Measurements from ENCODE around the gene SDK1. TPM values are rescaled to one million over a fixed set of nuclear protein-coding genes. Genes with fewer than 3 reads are reported as not detected.
"Not testable (repeated sequence)": the region's sequence is repeated elsewhere in the genome, so short reads cannot be mapped to it uniquely, and the experiment has no call there.

Gene SDK1
- total and polyA plus RNA-seq, 4 donors, result 1.9 to 46.3 (median 12.4) TPM

- H3K27ac ChIP-seq (ENCODE audit: low read depth in 1 of 2, low read length in 2 of 2); H3K9me3 ChIP-seq (ENCODE audit: control insufficient read depth, low read length); DNase-seq; H3K4me3 ChIP-seq (ENCODE audit: low read length in 2 of 2); intact Hi-C loops (cut with DNase I); ATAC-seq (ENCODE audit: low FRiP score); H3K36me3 ChIP-seq (ENCODE audit: control insufficient read depth in 1 of 2, insufficient read depth in 2 of 2, low read length in 1 of 2); H3K4me1 ChIP-seq (ENCODE audit: control insufficient read depth in 1 of 2, insufficient read depth in 2 of 2, low read length in 2 of 2); H3K27me3 ChIP-seq (ENCODE audit: control insufficient read depth in 1 of 2, insufficient read depth in 2 of 2, low read length in 1 of 2): not testable (repeated sequence)
Measured at GRCh38 chr7:3582145-3582544, 281.1 kb downstream of the SDK1 start.

- WGBS, 2 donors, result 88 to 89% methylated on average over 4 of the region's 4 CpGs
Measured at GRCh38 chr7:3585826-3586225, 284.8 kb downstream of the SDK1 start.

GRCh38 chr7:3588341-3588740, 287.3 kb downstream of the SDK1 start:
- Histone ChIP-seq H3K27me3 (ENCODE audit: control insufficient read depth in 1 of 2, insufficient read depth in 2 of 2, low read length in 1 of 2) (no peaks in the 10 kb centered on the region), H3K36me3 (ENCODE audit: control insufficient read depth in 1 of 2, insufficient read depth in 2 of 2, low read length in 1 of 2) (no peaks in the 10 kb centered on the region), H3K4me1 (ENCODE audit: control insufficient read depth in 1 of 2, insufficient read depth in 2 of 2, low read length in 2 of 2) (no peaks in the 10 kb centered on the region), H3K4me3 (ENCODE audit: low read length in 2 of 2) (no peak overlapping the region), H3K9me3 (ENCODE audit: control insufficient read depth, low read length) (no peaks in the 10 kb centered on the region), H3K27ac (ENCODE audit: low read depth in 1 of 2, low read length in 2 of 2) (no peak overlapping the region)
- ATAC-seq (ENCODE audit: low FRiP score) (no peak), DNase-seq (no peak)
- 46 to 62% methylated on average over 3 of the region's 3 CpGs for WGBS, 2 donors
- intact Hi-C loops (cut with DNase I), result no loop called here

More at GRCh38 chr7:3585826-3586225, 284.8 kb downstream of the SDK1 start:
- ATAC-seq (ENCODE audit: low FRiP score) (no peak), DNase-seq (no peak)
- Histone ChIP-seq H3K36me3 (ENCODE audit: control insufficient read depth in 1 of 2, insufficient read depth in 2 of 2, low read length in 1 of 2) (no peaks in the 10 kb centered on the region), H3K9me3 (ENCODE audit: control insufficient read depth, low read length) (no peaks in the 10 kb centered on the region), H3K27ac (ENCODE audit: low read depth in 1 of 2, low read length in 2 of 2) (no peak overlapping the region), H3K27me3 (ENCODE audit: control insufficient read depth in 1 of 2, insufficient read depth in 2 of 2, low read length in 1 of 2) (no peaks in the 10 kb centered on the region), H3K4me1 (ENCODE audit: control insufficient read depth in 1 of 2, insufficient read depth in 2 of 2, low read length in 2 of 2) (no peaks in the 10 kb centered on the region), H3K4me3 (ENCODE audit: low read length in 2 of 2) (no peak overlapping the region)
- intact Hi-C loops (cut with DNase I), result no loop called here

- Histone ChIP-seq H3K4me1 (ENCODE audit: control insufficient read depth in 1 of 2, insufficient read depth in 2 of 2, low read length in 2 of 2) (no peaks in the 10 kb centered on the region), H3K9me3 (ENCODE audit: control insufficient read depth, low read length) (no peaks in the 10 kb centered on the region), H3K4me3 (ENCODE audit: low read length in 2 of 2) (no peak overlapping the region), H3K36me3 (ENCODE audit: control insufficient read depth in 1 of 2, insufficient read depth in 2 of 2, low read length in 1 of 2) (no peaks in the 10 kb centered on the region), H3K27me3 (ENCODE audit: control insufficient read depth in 1 of 2, insufficient read depth in 2 of 2, low read length in 1 of 2) (no peaks in the 10 kb centered on the region), H3K27ac (ENCODE audit: low read depth in 1 of 2, low read length in 2 of 2) (no peak overlapping the region)
- ATAC-seq (ENCODE audit: low FRiP score) (no peak), DNase-seq (no peak)
- WGBS, 2 donors, result 77 to 82% methylated on average over 2 of the region's 2 CpGs
- intact Hi-C loops (cut with DNase I), result no loop called here
Measured at GRCh38 chr7:3589752-3590151, 288.7 kb downstream of the SDK1 start.

GRCh38 chr7:3591219-3591618, 290.2 kb downstream of the SDK1 start:
- WGBS, 2 donors, result 76 to 77% methylated on average over 4 of the region's 4 CpGs
- no peak for ATAC-seq (ENCODE audit: low FRiP score)
- Histone ChIP-seq H3K4me1 (ENCODE audit: control insufficient read depth in 1 of 2, insufficient read depth in 2 of 2, low read length in 2 of 2) (no peaks in the 10 kb centered on the region), H3K27me3 (ENCODE audit: control insufficient read depth in 1 of 2, insufficient read depth in 2 of 2, low read length in 1 of 2) (no peaks in the 10 kb centered on the region), H3K36me3 (ENCODE audit: control insufficient read depth in 1 of 2, insufficient read depth in 2 of 2, low read length in 1 of 2) (no peaks in the 10 kb centered on the region), H3K4me3 (ENCODE audit: low read length in 2 of 2) (no peak overlapping the region), H3K27ac (ENCODE audit: low read depth in 1 of 2, low read length in 2 of 2) (no peak overlapping the region), H3K9me3 (ENCODE audit: control insufficient read depth, low read length) (no peaks in the 10 kb centered on the region)
- intact Hi-C loops (cut with DNase I), result no loop called here
- no peak for DNase-seq

GRCh38 chr7:3591944-3592343, 290.9 kb downstream of the SDK1 start:
- DNase-seq (no peak), ATAC-seq (ENCODE audit: low FRiP score) (no peak)
- no peaks in the 10 kb centered on the region for H3K4me1 ChIP-seq (ENCODE audit: control insufficient read depth in 1 of 2, insufficient read depth in 2 of 2, low read length in 2 of 2)
- H3K27ac ChIP-seq (ENCODE audit: low read depth in 1 of 2, low read length in 2 of 2), result no peak overlapping the region
- no peaks in the 10 kb centered on the region for H3K36me3 ChIP-seq (ENCODE audit: control insufficient read depth in 1 of 2, insufficient read depth in 2 of 2, low read length in 1 of 2)
- H3K4me3 ChIP-seq (ENCODE audit: low read length in 2 of 2), result no peak overlapping the region
- H3K9me3 ChIP-seq (ENCODE audit: control insufficient read depth, low read length), result no peaks in the 10 kb centered on the region
- WGBS, 2 donors, result 83% methylated on average over 4 of the region's 4 CpGs
- intact Hi-C loops (cut with DNase I), result no loop called here
- no peaks in the 10 kb centered on the region for H3K27me3 ChIP-seq (ENCODE audit: control insufficient read depth in 1 of 2, insufficient read depth in 2 of 2, low read length in 1 of 2)

- 82 to 87% methylated on average over 11 of the region's 11 CpGs for WGBS, 2 donors
- H3K4me1 ChIP-seq (ENCODE audit: control insufficient read depth in 1 of 2, insufficient read depth in 2 of 2, low read length in 2 of 2), result no peaks in the 10 kb centered on the region
Measured at GRCh38 chr7:3592401-3593134, 291.5 kb downstream of the SDK1 start.

GRCh38 chr7:3594901-3595300, 293.8 kb downstream of the SDK1 start:
- no peak for ATAC-seq (ENCODE audit: low FRiP score)
- DNase-seq, result no peak
- WGBS, 2 donors, result 95 to 97% methylated on average over 4 of the region's 4 CpGs
- no peak overlapping the region for H3K27ac ChIP-seq (ENCODE audit: low read depth in 1 of 2, low read length in 2 of 2)
- intact Hi-C loops (cut with DNase I), result no loop called here
- H3K4me1 ChIP-seq (ENCODE audit: control insufficient read depth in 1 of 2, insufficient read depth in 2 of 2, low read length in 2 of 2), result no peaks in the 10 kb centered on the region
- no peaks in the 10 kb centered on the region for H3K27me3 ChIP-seq (ENCODE audit: control insufficient read depth in 1 of 2, insufficient read depth in 2 of 2, low read length in 1 of 2)
- no peaks in the 10 kb centered on the region for H3K9me3 ChIP-seq (ENCODE audit: control insufficient read depth, low read length)
- no peaks in the 10 kb centered on the region for H3K36me3 ChIP-seq (ENCODE audit: control insufficient read depth in 1 of 2, insufficient read depth in 2 of 2, low read length in 1 of 2)
- no peak overlapping the region for H3K4me3 ChIP-seq (ENCODE audit: low read length in 2 of 2)

More at GRCh38 chr7:3592401-3593134, 291.5 kb downstream of the SDK1 start:
- H3K27me3 ChIP-seq (ENCODE audit: control insufficient read depth in 1 of 2, insufficient read depth in 2 of 2, low read length in 1 of 2), result no peaks in the 10 kb centered on the region
- no peak overlapping the region for H3K4me3 ChIP-seq (ENCODE audit: low read length in 2 of 2)
- H3K9me3 ChIP-seq (ENCODE audit: control insufficient read depth, low read length), result no peaks in the 10 kb centered on the region
- no peaks in the 10 kb centered on the region for H3K36me3 ChIP-seq (ENCODE audit: control insufficient read depth in 1 of 2, insufficient read depth in 2 of 2, low read length in 1 of 2)
- H3K27ac ChIP-seq (ENCODE audit: low read depth in 1 of 2, low read length in 2 of 2), result no peak overlapping the region
- intact Hi-C loops (cut with DNase I), result no loop called here
- DNase-seq, result no peak
- ATAC-seq (ENCODE audit: low FRiP score), result no peak

- H3K36me3 ChIP-seq (ENCODE audit: control insufficient read depth in 1 of 2, insufficient read depth in 2 of 2, low read length in 1 of 2), result no peaks in the 10 kb centered on the region
- no peaks in the 10 kb centered on the region for H3K27me3 ChIP-seq (ENCODE audit: control insufficient read depth in 1 of 2, insufficient read depth in 2 of 2, low read length in 1 of 2)
- no peaks in the 10 kb centered on the region for H3K4me1 ChIP-seq (ENCODE audit: control insufficient read depth in 1 of 2, insufficient read depth in 2 of 2, low read length in 2 of 2)
- intact Hi-C loops (cut with DNase I), result no loop called here
- H3K4me3 ChIP-seq (ENCODE audit: low read length in 2 of 2), result no peak overlapping the region
- WGBS, 2 donors, result 91 to 93% methylated on average over 7 of the region's 7 CpGs
- no peak overlapping the region for H3K27ac ChIP-seq (ENCODE audit: low read depth in 1 of 2, low read length in 2 of 2)
- no peaks in the 10 kb centered on the region for H3K9me3 ChIP-seq (ENCODE audit: control insufficient read depth, low read length)
- ATAC-seq (ENCODE audit: low FRiP score), result no peak
- no peak for DNase-seq
Measured at GRCh38 chr7:3598854-3599253, 297.8 kb downstream of the SDK1 start.
